CD4-positive, alpha-beta T cell treated with Interleukin-15 for 4 hours (primary cell): ENCODE measurements around the gene PRKCQ.

Experiments
- DNase-seq: peaks from one replicate; pipeline ENCODE4 v3.0.0-alpha.2; 2020; ENCODE audit warnings: low spot score

Gene PRKCQ

GRCh38 chr10:6520138-6520537 is 59.9 kb downstream of the PRKCQ start:
- DNase-seq, result no peak

GRCh38 chr10:6518791-6519429 is 61.2 kb downstream of the PRKCQ start:
- peak; percentile 37 for DNase-seq

- no peak for DNase-seq
Measured at GRCh38 chr10:6516929-6517284, 63.2 kb downstream of the PRKCQ start.

GRCh38 chr10:6516281-6516928 is 63.7 kb downstream of the PRKCQ start:
- DNase-seq, result no peak

- no peak for DNase-seq
Measured at GRCh38 chr10:6514844-6515780, 65.0 kb downstream of the PRKCQ start.

- DNase-seq, result no peak
Measured at GRCh38 chr10:6514180-6514579, 65.9 kb downstream of the PRKCQ start.

- peak; percentile 73 for DNase-seq
Measured at GRCh38 chr10:6513476-6513875, 66.6 kb downstream of the PRKCQ start.

- DNase-seq, result no peak
Measured at GRCh38 chr10:6512182-6512581, 67.9 kb downstream of the PRKCQ start.

- no peak for DNase-seq
Measured at GRCh38 chr10:6511347-6511746, 68.7 kb downstream of the PRKCQ start.

- peak; percentile 40 for DNase-seq
Measured at GRCh38 chr10:6507311-6507710, 72.8 kb downstream of the PRKCQ start.

GRCh38 chr10:6505300-6505699 is 74.8 kb downstream of the PRKCQ start:
- DNase-seq, result no peak

- DNase-seq, result no peak
Measured at GRCh38 chr10:6504296-6504695, 75.8 kb downstream of the PRKCQ start.

GRCh38 chr10:6503171-6503570 is 76.9 kb downstream of the PRKCQ start:
- DNase-seq, result no peak

GRCh38 chr10:6501931-6502330 is 78.1 kb downstream of the PRKCQ start:
- no peak for DNase-seq

- no peak for DNase-seq
Measured at GRCh38 chr10:6499974-6500373, 80.1 kb downstream of the PRKCQ start.

GRCh38 chr10:6498771-6499170 is 81.3 kb downstream of the PRKCQ start:
- DNase-seq, result peak; percentile 80

GRCh38 chr10:6497620-6498019 is 82.5 kb downstream of the PRKCQ start:
- DNase-seq, result no peak

- DNase-seq, result peak; percentile 63
Measured at GRCh38 chr10:6494936-6495592, 85.0 kb downstream of the PRKCQ start.

- DNase-seq, result no peak
Measured at GRCh38 chr10:6494442-6494819, 85.6 kb downstream of the PRKCQ start.

- DNase-seq, result peak; percentile 80
Measured at GRCh38 chr10:6493521-6494441, 86.3 kb downstream of the PRKCQ start.

- no peak for DNase-seq
Measured at GRCh38 chr10:6492896-6493295, 87.2 kb downstream of the PRKCQ start.
